CD14-positive monocyte (primary cell): ENCODE measurements around the gene ITPR2. TPM values are rescaled to one million over a fixed set of nuclear protein-coding genes. Genes with fewer than 3 reads are reported as not detected.

Experiments
- DNase-seq, 3 donors: peaks; one replicate each; pipeline ENCODE4 v3.0.0-alpha.2; 2011 to 2022
- H2AFZ ChIP-seq: 2 replicates; pipeline ENCODE4 v1.6.0; 2012; ENCODE audit warnings: mild to moderate bottlenecking, low read depth, low read length, inconsistent platforms; ENCODE audit not compliant: insufficient read depth, poor library complexity, severe bottlenecking
- H3K27ac ChIP-seq, 2 donors: 1 replicate in 1 of 2; 2 replicates in 1 of 2; pipeline ENCODE4 v1.5.1; 2012 to 2013; ENCODE audit warnings: low read length in 2 of 2, control low read depth in 1 of 2, inconsistent platforms in 1 of 2, low read depth in 1 of 2, mild to moderate bottlenecking in 1 of 2
- H3K27me3 ChIP-seq, 2 donors: one replicate each; pipeline versions ENCODE4 v1.6.0 to v1.6.1; 2011 to 2013; ENCODE audit warnings: low read length in 2 of 2; ENCODE audit not compliant: control insufficient read depth in 2 of 2, insufficient read depth in 2 of 2
- H3K36me3 ChIP-seq, 2 donors: replicated peaks in 1 of 2; 1 replicate in 1 of 2; 2 replicates in 1 of 2; pipeline versions ENCODE4 v1.5.1 to v1.6.1; 2012 to 2013; ENCODE audit warnings: low read length in 2 of 2, control low read depth in 1 of 2, inconsistent platforms in 1 of 2, mild to moderate bottlenecking in 1 of 2; ENCODE audit not compliant: insufficient read depth in 2 of 2, control insufficient read depth in 1 of 2
- H3K4me1 ChIP-seq, 2 donors: 1 replicate in 1 of 2; 2 replicates in 1 of 2; pipeline versions ENCODE4 v1.5.1 to v1.6.1; 2012 to 2013; ENCODE audit warnings: low read length in 2 of 2, control low read depth in 1 of 2, inconsistent platforms in 1 of 2, mild to moderate bottlenecking in 1 of 2, moderate library complexity in 1 of 2; ENCODE audit not compliant: insufficient read depth in 2 of 2, control insufficient read depth in 1 of 2
- H3K4me2 ChIP-seq: replicated peaks from 2 replicates; pipeline ENCODE3; 2012; ENCODE audit warnings: low read length, moderate library complexity, mild to moderate bottlenecking; ENCODE audit not compliant: poor library complexity, severe bottlenecking; ENCODE audit errors: extremely low read depth
- H3K4me3 ChIP-seq, 3 experiments: fragments of 200-600 bp in 1 of 3; sonication (generic) in 1 of 3; replicated peaks in 1 of 3; 1 replicate in 2 of 3; 2 replicates in 1 of 3; pipeline ENCODE4 v1.5.1; 2011 to 2013; ENCODE audit warnings: low read length in 3 of 3, mild to moderate bottlenecking in 3 of 3, control low read depth in 2 of 3, low read depth in 2 of 3, inconsistent platforms in 1 of 3, moderate library complexity in 1 of 3
- H3K79me2 ChIP-seq: 2 replicates; pipeline ENCODE4 v1.6.0; 2012; ENCODE audit warnings: mild to moderate bottlenecking, control low read depth, inconsistent platforms, low read length, moderate library complexity; ENCODE audit not compliant: insufficient read depth
- H3K9ac ChIP-seq: 2 replicates; pipeline ENCODE4 v1.6.0; 2017; ENCODE audit warnings: low read length, mild to moderate bottlenecking; ENCODE audit not compliant: insufficient read depth, poor library complexity, severe bottlenecking
- H3K9me3 ChIP-seq, 2 donors: replicated peaks in 1 of 2; 1 replicate in 1 of 2; 2 replicates in 1 of 2; pipeline versions ENCODE4 v1.5.1 to v1.6.1; 2012 to 2013; ENCODE audit warnings: low read length in 2 of 2, control low read depth in 1 of 2; ENCODE audit not compliant: control insufficient read depth in 1 of 2, insufficient read depth in 1 of 2
- H4K20me1 ChIP-seq: 2 replicates; pipeline ENCODE4 v1.6.0; 2012; ENCODE audit warnings: mild to moderate bottlenecking, low read length, control low read depth, moderate library complexity; ENCODE audit not compliant: insufficient read depth
- H3K27ac Mint-ChIP-seq, 7 donors: one replicate each; pipeline ENCODE4 v1.8.0; 2020; ENCODE audit warnings: mild to moderate bottlenecking in 7 of 7, mixed read lengths in 7 of 7, moderate library complexity in 6 of 7, inconsistent platforms in 2 of 7
- H3K27me3 Mint-ChIP-seq, 3 donors: one replicate each; pipeline ENCODE4 v1.8.0; 2021 to 2022; ENCODE audit warnings: low read depth in 3 of 3, mild to moderate bottlenecking in 3 of 3, mixed read lengths in 3 of 3, moderate library complexity in 3 of 3, inconsistent platforms in 1 of 3
- H3K36me3 Mint-ChIP-seq, 2 donors: one replicate each; pipeline ENCODE4 v1.8.0; 2020; ENCODE audit warnings: mixed read lengths in 2 of 2, inconsistent platforms in 1 of 2, mild to moderate bottlenecking in 1 of 2
- H3K4me1 Mint-ChIP-seq: one replicate; pipeline ENCODE4 v1.8.0; 2020; ENCODE audit warnings: mild to moderate bottlenecking, mixed read lengths
- H3K4me3 Mint-ChIP-seq, 2 donors: one replicate each; pipeline ENCODE4 v1.8.0; 2020; ENCODE audit warnings: mild to moderate bottlenecking in 2 of 2, mixed read lengths in 2 of 2, moderate library complexity in 1 of 2
- H3K9me3 Mint-ChIP-seq, 7 donors: one replicate each; pipeline ENCODE4 v1.8.0; 2020 to 2022; ENCODE audit warnings: mixed read lengths in 7 of 7, mild to moderate bottlenecking in 6 of 7, moderate library complexity in 6 of 7, inconsistent platforms in 2 of 7
- CTCF ChIP-seq: fragments of 200-600 bp; IDR thresholded peaks from one replicate; pipeline ENCODE4 v1.8.0; 2022; ENCODE audit warnings: antibody characterized with exemption, mild to moderate bottlenecking
- WGBS: methylation state at CpG from one replicate; pipeline ENCODE4 v1.1.5; 2013; ENCODE audit warnings: missing lambda C conversion rate; ENCODE audit not compliant: insufficient coverage; 5-methylcytosine and 5-hydroxymethylcytosine counted together
- intact Hi-C, 2 donors: fragments of 100-400 bp; cut with micrococcal nuclease; formaldehyde crosslinking; loops; one replicate each; pipeline versions ENCODE4 v1.15.0 to v1.15.1; 2023
- polyA plus RNA-seq, 3 donors: library from polyadenylated mRNA; depleted of rRNA in 1 of 3; unstranded in 2 of 3; stranded (reverse) in 1 of 3; fragments of 300-500 nt in 2 of 3; fragments of >200 nt in 1 of 3; fragmentation: Illumina TruSeq in 2 of 3; gene quantifications; 1 replicate in 2 of 3; 2 replicates in 1 of 3; pipeline ENCODE4 v1.2.3, GENCODE V29; 2012 to 2021

The ITPR2 gene
- polyA plus RNA-seq, 3 donors, result 2.7 to 6.4 (median 5.7) TPM

DNA sequence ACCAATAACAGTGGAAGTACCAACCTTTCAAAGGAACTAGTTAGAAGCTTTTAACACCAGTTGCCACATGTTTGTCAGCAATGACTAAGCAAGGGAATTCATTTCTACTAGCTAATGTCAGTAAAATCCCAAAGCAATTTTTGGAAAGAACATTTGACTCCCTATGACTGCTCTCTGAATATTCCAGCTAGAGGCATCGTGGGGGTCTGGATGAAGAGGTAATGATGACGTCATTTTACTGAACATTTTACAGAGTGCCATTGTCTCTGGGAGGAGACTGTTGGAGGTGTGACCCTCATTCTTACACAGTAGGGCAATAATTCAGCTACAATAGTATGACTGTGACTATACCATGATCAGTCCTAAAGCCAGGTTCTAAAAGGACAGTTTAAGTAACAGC, 204.8 kb downstream of the ITPR2 start:
- no peaks in the 10 kb centered on the region for H3K9me3 ChIP-seq
- H3K4me3 ChIP-seq, result no peak overlapping the region
- Mint-ChIP-seq H3K27ac (no peak overlapping the region), H3K27me3 (peaks cover 0 to 2% (median 1%) of the 10 kb centered on the region in 3 donors), H3K36me3 (peaks cover 56 to 57% of the 10 kb centered on the region in 2 donors), H3K4me1 (no peaks in the 10 kb centered on the region), H3K4me3 (no peak overlapping the region), H3K9me3 (no peaks in the 10 kb centered on the region)
- H3K27me3 ChIP-seq, result no peaks in the 10 kb centered on the region
- H3K79me2 ChIP-seq, result no peaks in the 10 kb centered on the region
- H4K20me1 ChIP-seq, result no peaks in the 10 kb centered on the region
- peaks cover 14 to 62% of the 10 kb centered on the region in 2 donors for H3K36me3 ChIP-seq
- H3K4me1 ChIP-seq, result no peaks in the 10 kb centered on the region
- H2AFZ ChIP-seq, result no peak overlapping the region
- H3K4me2 ChIP-seq, result no peak overlapping the region
- DNase-seq, result no peak
- H3K27ac ChIP-seq, result no peak overlapping the region
- TF ChIP-seq CTCF, result no peak
- H3K9ac ChIP-seq, result no peak overlapping the region
- intact Hi-C loops, result no loop called here
- no CpG with 5 or more reads among the region's 2 CpGs for WGBS

DNA sequence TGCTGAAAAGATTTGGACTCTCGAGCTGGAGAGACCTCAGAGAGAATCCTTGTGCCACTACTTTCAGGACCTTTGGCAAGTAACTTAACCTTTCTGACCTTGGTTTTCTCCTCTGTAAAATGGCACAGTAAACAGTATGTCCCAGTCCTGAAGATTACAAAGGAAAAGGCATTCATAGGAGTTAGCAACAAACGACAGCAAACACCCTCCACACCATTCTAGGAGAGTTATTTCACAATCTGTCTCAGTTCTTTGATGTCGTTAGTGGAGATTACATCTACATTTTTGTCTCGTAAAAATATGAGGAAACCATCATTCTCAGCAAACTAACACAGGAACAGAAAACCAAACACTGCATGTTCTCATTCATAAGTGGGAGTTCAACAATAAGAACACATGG, 205.7 kb downstream of the ITPR2 start:
- Mint-ChIP-seq H3K27me3 (peaks cover 0 to 2% (median 1%) of the 10 kb centered on the region in 3 donors), H3K4me1 (no peaks in the 10 kb centered on the region), H3K9me3 (no peaks in the 10 kb centered on the region), H3K4me3 (no peak overlapping the region), H3K36me3 (peaks cover 63 to 64% of the 10 kb centered on the region in 2 donors), H3K27ac (no peak overlapping the region)
- no peaks in the 10 kb centered on the region for H3K79me2 ChIP-seq
- intact Hi-C loops, result no loop called here
- no peak for DNase-seq
- no peak overlapping the region for H3K27ac ChIP-seq
- peaks cover 14 to 67% of the 10 kb centered on the region in 2 donors for H3K36me3 ChIP-seq
- 100% methylated on average over 1 of the region's 4 CpGs for WGBS
- no peak overlapping the region for H3K4me2 ChIP-seq
- H2AFZ ChIP-seq, result no peak overlapping the region
- no peak overlapping the region for H3K4me3 ChIP-seq
- TF ChIP-seq CTCF, result no peak
- no peaks in the 10 kb centered on the region for H3K9me3 ChIP-seq
- no peaks in the 10 kb centered on the region for H3K27me3 ChIP-seq
- H3K9ac ChIP-seq, result no peak overlapping the region
- no peaks in the 10 kb centered on the region for H4K20me1 ChIP-seq
- H3K4me1 ChIP-seq, result no peaks in the 10 kb centered on the region
